ENCODE results near the gene ATXN7. TPM values are rescaled to one million over a fixed set of nuclear protein-coding genes. Genes with fewer than 3 reads are reported as not detected.
A peak's percentile ranks its signal among the peaks of the same experiment; 100 is the strongest.

ATXN7 gene
- total and polyA plus RNA-seq, 2 of the 13 experiments (the other 11 are each of a cell fraction or from before 2014, with no cell fraction given): 13.8 to 20.0 TPM

- 0 out of 2 replicates have a peak, but pooled peaks have one; percentile 23 for TF ChIP-seq FOXP4 (CRISPR knock-in tag; IDR thresholded peaks at IDR 0.05)
- TF ChIP-seq ZFP37 (CRISPR knock-in tag; IDR thresholded peaks at IDR 0.05; ENCODE audit: borderline replicate concordance): no peak
- TF ChIP-seq NCOA5 (CRISPR knock-in tag; IDR thresholded peaks at IDR 0.05): no peak
- TF ChIP-seq NFIC (IDR thresholded peaks at IDR 0.05; ENCODE audit: low read length): no peak
- TF ChIP-seq PRDM4 (CRISPR knock-in tag; IDR thresholded peaks at IDR 0.05; ENCODE audit: borderline replicate concordance): no peak
- TF ChIP-seq ZNF552 (CRISPR knock-in tag; IDR thresholded peaks at IDR 0.05; ENCODE audit: borderline replicate concordance): peak; percentile 31; the same call in 1 of the 2 replicates
- TF ChIP-seq ZNF281 (CRISPR knock-in tag; IDR thresholded peaks at IDR 0.05; ENCODE audit: borderline replicate concordance): no peak
- TF ChIP-seq ZNF678 (CRISPR knock-in tag; IDR thresholded peaks at IDR 0.05): 0 out of 2 replicates have a peak, but pooled peaks have one; percentile 48
- TF ChIP-seq ZNF383 (CRISPR knock-in tag; IDR thresholded peaks at IDR 0.05; ENCODE audit: borderline replicate concordance): 0 out of 2 replicates have a peak, but pooled peaks have one; percentile 37
- TF ChIP-seq ZNF879 (CRISPR knock-in tag; IDR thresholded peaks at IDR 0.05): no peak
- TF ChIP-seq ZBTB42 (CRISPR knock-in tag; IDR thresholded peaks at IDR 0.05): 0 out of 2 replicates have a peak, but pooled peaks have one; percentile 49
- peak; percentile 89 for TF ChIP-seq ZNF687 (CRISPR knock-in tag; IDR thresholded peaks at IDR 0.05)
- no peak for TF ChIP-seq SOX13 (IDR thresholded peaks at IDR 0.05)
- peak in 1 of 2 experiments; percentile 25; a peak in 1 of 4 replicates for TF ChIP-seq SOX13 (CRISPR knock-in tag; conservative IDR thresholded peaks at IDR 0.05 in 1 of 2, IDR thresholded peaks at IDR 0.05 in 1 of 2)
- no peak for TF ChIP-seq AKAP8 (CRISPR knock-in tag; IDR thresholded peaks at IDR 0.05)
- TF ChIP-seq SPEN (CRISPR knock-in tag; IDR thresholded peaks at IDR 0.05; ENCODE audit: low read depth): no peak; the same call in 1 of the 2 replicates
Observed at GRCh38 chr3:63911873-63912767, 48.5 kb downstream of the ATXN7 start, which contains the start of gene SCAANT1 (continued).

All from HepG2 (cell line).